HG03342 (cell line): ENCODE data around the gene NECTIN2.
"Not testable (repeated sequence)": the region's sequence is repeated elsewhere in the genome, so short reads cannot be mapped to it uniquely, and the experiment has no call there.

Experiments used
- ATAC-seq: cut with Tn5 transposase; IDR thresholded peaks from one replicate; pipeline ENCODE4 v1.9.1; 2021; ENCODE audit warnings: mild to moderate bottlenecking, moderate library complexity; ENCODE audit not compliant: unreplicated experiment

Gene NECTIN2

DNA sequence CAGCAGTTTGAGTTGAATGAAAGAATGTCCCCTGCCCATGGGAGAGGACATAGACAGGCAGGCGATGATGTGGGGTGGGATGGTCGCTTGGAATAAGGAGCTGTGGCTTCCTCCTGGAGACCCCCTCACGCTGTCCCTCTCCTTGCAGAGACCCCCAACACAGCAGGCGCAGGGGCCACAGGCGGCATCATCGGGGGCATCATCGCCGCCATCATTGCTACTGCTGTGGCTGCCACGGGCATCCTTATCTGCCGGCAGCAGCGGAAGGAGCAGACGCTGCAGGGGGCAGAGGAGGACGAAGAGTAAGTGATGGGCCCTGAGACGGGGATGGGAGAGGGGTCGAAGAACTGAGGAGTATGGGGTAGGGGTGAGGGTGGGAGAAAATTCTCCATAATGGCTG lies 36.0 kb downstream of the NECTIN2 start:
- ATAC-seq, result no peak

GRCh38 chr19:44882619-44883397 lies 36.7 kb downstream of the NECTIN2 start:
- not testable (repeated sequence) for ATAC-seq

- ATAC-seq, result no peak
Observed at GRCh38 chr19:44883922-44884321, 37.8 kb downstream of the NECTIN2 start.

DNA sequence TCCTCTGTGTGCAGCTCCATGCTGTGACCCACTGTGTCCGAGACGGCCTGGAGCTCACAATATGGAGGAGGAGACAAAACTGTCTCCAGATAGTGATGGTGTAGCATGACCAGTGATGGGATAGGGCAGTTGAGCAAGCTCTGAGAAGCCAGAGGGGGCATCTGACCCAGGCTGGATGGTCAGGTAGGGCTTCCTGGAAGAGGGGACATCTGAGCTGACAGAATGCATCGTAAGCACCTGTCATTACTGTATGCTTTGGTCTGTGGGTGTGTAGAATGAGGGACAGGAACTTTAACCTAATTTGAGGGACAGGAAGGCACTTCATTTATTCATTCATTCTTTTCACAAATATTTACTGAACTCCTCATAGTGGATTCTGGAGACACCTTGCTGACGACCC lies 38.5 kb downstream of the NECTIN2 start:
- no peak for ATAC-seq

- no peak for ATAC-seq
Observed at GRCh38 chr19:44886141-44886540, 40.0 kb downstream of the NECTIN2 start.

GRCh38 chr19:44887648-44888047 lies 41.6 kb downstream of the NECTIN2 start:
- ATAC-seq, result no peak

GRCh38 chr19:44888335-44888734 lies 42.2 kb downstream of the NECTIN2 start:
- not testable (repeated sequence) for ATAC-seq

DNA sequence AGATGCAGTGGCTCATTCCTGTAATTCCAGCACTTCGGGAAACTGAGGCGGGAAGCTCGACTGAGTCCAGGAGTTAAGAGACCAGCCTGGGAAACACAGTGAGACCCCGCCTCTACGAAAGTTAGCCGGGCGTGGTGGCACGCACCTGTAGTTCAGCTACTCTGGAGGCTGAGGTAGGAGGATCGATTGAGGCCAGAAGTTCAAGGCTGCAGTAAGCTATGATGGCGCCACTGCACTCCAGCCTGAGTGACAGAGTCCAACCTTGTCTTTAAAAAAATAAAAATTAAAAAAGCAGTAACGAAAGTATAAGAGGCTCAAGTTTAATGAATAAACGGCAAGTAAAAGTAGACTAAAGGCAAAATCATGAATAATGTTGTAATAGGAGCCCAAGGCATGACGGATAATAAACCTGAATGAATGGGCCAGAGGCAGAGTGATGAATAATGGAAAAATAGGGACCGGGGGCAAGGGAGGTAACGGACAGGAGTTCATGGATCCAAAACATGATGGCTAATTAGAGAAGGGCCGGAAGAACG lies 43.8 kb downstream of the NECTIN2 start:
- ATAC-seq, result no peak

DNA sequence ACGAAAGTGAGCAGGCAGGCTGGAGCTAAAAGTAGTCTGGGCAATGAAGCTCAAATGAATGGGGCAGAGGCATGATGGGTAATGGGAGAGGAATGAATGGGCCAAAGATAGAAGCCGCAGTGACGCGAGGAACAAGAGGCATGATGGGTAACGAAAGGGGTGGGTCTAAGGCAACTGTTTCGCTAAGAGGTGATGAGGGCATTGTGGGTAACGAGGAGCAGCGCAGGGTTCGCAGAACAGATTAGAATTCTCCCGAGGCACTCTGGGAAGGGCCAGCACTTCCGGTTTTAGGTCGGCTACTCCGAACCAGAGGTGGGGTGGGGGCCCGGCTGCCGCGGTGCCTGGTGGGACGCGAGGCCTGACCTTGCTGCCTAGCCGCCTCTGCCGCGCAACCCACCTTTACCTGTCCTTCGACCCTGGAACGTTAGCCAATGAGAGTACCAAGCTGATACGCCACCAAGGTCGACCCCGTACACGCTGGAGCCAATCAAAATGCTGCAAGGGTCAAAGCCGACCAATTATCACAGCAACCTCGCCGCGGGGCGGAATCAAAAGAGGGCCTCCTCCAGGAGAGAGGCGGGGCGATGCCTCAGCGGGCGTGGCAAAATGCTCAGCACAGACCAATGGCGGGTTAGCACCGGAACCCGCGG lies 44.4 kb downstream of the NECTIN2 start:
- peak; percentile 77 for ATAC-seq

- peak; percentile 0 for ATAC-seq
Observed at GRCh38 chr19:44891016-44891882, 45.2 kb downstream of the NECTIN2 start, which contains the start of gene TOMM40. Gene TOMM40 (plus strand): TSS chr19:44891254. CDS start chr19:44891416, 162 bp downstream.

GRCh38 chr19:44892932-44893331 lies 46.8 kb downstream of the NECTIN2 start:
- no peak for ATAC-seq

DNA sequence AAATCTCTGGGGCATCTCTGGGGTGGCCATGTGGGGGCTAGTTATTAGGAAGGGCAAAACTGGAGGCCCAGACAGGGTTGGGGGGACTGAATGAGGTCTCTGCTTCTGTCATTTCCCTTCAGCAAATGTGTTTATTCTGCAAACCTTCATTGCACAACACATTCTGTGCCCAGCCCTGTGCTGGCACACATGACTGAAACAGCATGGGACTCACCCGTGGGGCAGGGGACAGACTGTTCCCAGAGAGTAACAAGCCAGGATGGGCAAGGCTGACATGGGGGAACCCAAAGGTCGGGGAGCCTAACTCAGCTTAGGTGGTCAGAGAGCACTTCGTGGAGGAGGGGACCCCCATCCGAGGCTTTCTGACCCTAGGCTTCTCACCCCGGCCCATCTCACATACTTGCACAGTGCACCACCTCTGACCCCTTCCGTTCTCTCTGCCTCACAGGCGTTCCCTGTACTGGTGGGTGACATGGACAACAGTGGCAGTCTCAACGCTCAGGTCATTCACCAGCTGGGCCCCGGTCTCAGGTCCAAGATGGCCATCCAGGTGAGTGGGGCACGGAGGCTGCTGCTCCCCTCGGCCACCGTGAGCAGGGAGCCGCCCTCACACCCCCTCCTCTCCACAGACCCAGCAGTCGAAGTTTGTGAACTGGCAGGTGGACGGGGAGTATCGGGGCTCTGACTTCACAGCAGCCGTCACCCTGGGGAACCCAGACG lies 47.4 kb downstream of the NECTIN2 start:
- no peak for ATAC-seq

- no peak for ATAC-seq
Observed at GRCh38 chr19:44894052-44894400, 47.9 kb downstream of the NECTIN2 start.

DNA sequence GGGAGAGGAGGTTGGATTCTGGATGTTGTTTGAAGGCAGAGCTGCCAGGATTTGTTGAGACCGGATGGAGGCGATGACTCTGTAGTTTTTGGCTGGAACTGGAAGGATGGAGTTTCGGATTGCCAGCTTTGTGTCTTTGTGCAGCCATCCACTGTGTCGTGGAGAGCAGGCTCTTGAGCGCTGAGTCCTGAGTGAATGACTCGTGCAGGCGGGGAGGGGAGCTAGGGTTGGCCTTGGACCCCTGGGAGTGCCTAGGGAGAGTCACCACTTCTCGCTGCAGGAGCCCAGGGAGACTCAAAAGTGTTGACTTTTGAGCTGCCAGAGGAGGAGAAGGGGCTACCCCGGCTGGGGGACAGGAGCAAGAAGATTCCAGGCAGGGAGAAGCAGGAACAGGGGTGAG lies 48.8 kb downstream of the NECTIN2 start:
- no peak for ATAC-seq

DNA sequence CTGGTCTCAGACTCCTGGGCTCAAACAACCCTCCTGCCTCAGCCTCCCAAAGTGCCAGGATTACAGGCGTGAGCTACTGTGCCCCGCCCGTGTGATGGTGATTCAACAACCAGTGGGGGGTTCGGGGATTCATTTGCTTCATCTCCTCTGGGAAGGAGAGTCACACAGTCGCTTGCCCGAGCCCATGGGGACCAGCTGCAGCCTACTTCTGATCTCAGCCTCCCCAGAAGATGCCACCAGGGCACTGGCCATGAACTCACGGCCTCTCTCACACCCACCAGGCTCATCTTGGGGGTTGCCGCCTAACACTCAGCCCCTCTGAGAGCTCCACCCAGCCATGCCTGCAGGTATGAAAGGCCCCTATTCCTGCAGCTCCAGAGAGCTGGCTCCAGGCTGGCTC lies 51.7 kb downstream of the NECTIN2 start:
- no peak for ATAC-seq

DNA sequence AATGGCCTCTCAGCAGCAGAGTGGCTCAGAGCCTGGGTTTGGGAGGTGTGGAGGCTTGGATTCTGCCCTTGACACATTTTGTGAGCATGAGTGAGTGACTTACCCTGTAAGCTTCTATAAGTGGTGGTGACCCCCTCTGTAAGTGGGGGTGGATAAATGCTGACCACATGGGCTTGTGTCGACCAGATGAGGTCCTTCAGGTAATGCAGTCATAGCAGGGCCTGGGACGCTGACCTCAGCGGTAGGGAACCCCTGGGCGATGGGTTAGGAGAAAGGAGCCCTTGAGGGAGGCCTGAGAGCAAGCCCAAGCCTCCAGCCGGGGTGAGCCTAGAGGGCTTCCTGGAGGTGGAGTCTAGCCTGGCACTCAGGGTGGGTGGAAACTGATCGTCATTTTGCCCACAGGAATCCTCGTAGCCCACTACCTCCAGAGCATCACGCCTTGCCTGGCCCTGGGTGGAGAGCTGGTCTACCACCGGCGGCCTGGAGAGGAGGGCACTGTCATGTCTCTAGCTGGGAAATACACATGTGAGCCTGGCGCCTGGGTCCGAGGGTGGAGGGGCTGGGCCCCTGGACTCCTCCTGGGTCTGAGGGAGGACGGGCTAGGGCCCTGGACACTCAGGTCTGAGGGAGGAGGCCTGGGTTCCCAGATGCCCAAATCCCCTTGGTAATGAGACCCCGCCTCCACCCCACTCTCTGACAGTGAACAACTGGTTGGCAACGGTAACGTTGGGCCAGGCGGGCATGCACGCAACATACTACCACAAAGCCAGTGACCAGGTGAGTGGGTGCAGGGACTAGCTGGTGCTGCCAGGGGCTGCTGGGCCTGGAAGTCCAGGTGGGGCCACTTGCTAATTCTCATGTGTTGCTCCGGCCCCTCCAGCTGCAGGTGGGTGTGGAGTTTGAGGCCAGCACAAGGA lies 54.5 kb downstream of the NECTIN2 start:
- no peak for ATAC-seq

DNA sequence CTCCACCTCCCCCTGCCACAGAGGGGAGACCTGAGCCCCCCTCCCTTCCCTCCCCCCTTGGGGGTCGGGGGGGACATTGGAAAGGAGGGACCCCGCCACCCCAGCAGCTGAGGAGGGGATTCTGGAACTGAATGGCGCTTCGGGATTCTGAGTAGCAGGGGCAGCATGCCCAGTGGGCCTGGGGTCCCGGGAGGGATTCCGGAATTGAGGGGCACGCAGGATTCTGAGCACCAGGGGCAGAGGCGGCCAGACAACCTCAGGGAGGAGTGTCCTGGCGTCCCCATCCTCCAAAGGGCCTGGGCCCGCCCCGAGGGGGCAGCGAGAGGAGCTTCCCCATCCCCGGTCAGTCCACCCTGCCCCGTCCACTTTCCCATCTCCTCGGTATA lies 57.1 kb downstream of the NECTIN2 start:
- no peak for ATAC-seq

- no peak for ATAC-seq
Observed at GRCh38 chr19:44903602-44904425, 57.7 kb downstream of the NECTIN2 start.
